Sigmoid colon (tissue), 4 donors: ENCODE measurements around the gene VDAC2.

Experiments
- CTCF ChIP-seq, 4 experiments: fragments of 450-650 bp in 3 of 4; fragments of 200-600 bp in 1 of 4; IDR thresholded peaks; one replicate each; pipeline ENCODE4 v1.5.1; 2016 to 2019; ENCODE audit warnings: antibody characterized with exemption in 4 of 4, mild to moderate bottlenecking in 3 of 4, moderate library complexity in 2 of 4
- EP300 ChIP-seq, 4 donors: sonication (generic); formaldehyde crosslinking; IDR thresholded peaks; one replicate each; pipeline ENCODE4 v1.6.1; 2017; ENCODE audit warnings: antibody characterized with exemption in 4 of 4
- POLR2A ChIP-seq, 2 donors: fragments of 450-650 bp; IDR thresholded peaks; one replicate each; pipeline ENCODE4 v1.6.1; 2016; ENCODE audit warnings: antibody characterized with exemption in 2 of 2, mild to moderate bottlenecking in 2 of 2, moderate library complexity in 2 of 2

- TF ChIP-seq POLR2A (IDR thresholded peaks at IDR 0.05) (no peak), EP300 (IDR thresholded peaks at IDR 0.05) (no peak), CTCF (IDR thresholded peaks at IDR 0.05) (no peak)
Observed at GRCh38 chr10:75234017-75234682, 23.6 kb downstream of the VDAC2 start.
